IPS DF 4.7 (cell line): ENCODE data around the gene KMT5B.

Experiments used
- DNase-seq: peaks from one replicate; pipeline ENCODE4 v3.0.0-alpha.2; 2013; ENCODE audit warnings: low spot score; ENCODE audit errors: extremely low read depth

KMT5B gene

DNA sequence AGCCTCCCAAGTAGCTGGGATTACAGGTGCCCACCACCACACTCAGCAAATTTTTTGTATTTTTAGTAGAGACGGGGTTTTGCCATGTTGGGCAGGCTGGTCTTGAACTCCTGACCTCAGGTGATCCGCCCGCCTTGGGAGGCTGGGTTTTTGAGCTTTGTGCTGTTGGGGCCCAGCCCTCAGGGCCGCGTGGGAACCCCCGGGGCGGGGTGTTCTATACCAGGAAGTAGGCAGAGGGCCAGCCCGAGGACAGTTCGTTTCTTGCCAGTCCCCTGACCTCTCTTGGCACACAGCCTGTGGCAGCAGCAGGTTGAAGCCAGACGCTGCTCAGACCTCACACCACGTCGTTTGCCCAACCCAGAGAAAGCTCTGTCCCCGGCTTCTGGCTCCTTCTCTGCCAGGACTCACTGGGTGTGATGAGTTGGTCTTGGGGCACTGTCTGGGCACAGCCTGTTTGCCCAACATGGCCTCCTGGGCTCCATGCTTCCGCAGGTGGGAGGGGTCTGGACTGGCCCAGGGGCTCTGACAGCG, 67.0 kb downstream of the KMT5B start:
- DNase-seq = no peak

DNA sequence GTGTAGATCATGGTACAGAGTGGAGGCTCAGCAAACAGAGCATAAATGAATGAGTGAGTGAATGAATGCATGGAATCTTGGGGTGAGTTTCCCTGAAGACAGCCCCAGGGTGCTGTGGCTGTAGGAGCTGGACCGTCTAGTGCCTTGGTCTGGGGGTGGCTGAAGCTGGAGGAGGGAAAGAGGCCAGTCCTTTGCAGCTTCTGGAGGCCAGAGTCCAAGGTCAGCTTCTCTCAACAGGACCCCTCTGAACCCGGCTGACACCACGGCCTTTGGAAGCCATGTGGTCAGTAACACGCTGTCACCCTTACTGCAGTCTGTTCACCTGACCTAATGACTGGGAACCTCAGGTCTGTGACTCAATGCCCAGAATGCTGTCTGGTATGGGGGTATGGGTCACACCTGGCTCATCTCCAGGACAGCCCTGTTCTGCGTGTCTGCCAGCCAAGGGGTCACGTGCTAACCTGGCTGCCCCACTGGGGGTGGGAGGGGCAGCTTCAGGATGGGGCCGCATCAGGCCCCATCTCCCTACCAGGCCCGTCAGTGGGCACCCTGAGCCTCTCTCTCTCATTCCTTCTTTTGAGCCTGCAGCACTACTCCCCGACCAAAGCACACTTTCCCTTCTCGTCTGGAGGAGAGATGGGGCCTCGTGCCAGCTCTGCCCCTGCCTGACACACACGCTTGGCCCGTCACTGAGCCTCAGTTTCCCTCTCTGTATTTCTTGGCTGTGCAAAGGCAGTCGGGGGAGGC, 67.8 kb downstream of the KMT5B start:
- DNase-seq = no peak

DNA sequence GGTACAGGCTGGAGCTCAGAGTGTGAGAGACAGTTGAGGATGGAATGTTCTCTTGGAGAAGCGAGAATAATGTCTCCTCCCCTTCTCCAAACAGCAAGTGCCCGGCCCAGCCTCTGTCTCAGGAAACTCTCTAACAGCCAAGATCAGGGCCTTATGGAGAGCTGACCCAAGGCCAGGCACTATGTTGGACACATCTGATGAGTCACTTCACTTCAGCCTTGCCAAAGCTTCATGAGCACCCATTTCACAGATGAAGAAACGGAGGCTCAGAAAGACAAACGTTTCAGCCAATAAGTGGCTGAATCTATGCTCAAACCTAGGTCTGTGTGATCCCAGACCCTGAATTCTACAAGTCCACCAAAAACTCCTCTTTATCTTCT, 69.8 kb downstream of the KMT5B start:
- no peak for DNase-seq

DNA sequence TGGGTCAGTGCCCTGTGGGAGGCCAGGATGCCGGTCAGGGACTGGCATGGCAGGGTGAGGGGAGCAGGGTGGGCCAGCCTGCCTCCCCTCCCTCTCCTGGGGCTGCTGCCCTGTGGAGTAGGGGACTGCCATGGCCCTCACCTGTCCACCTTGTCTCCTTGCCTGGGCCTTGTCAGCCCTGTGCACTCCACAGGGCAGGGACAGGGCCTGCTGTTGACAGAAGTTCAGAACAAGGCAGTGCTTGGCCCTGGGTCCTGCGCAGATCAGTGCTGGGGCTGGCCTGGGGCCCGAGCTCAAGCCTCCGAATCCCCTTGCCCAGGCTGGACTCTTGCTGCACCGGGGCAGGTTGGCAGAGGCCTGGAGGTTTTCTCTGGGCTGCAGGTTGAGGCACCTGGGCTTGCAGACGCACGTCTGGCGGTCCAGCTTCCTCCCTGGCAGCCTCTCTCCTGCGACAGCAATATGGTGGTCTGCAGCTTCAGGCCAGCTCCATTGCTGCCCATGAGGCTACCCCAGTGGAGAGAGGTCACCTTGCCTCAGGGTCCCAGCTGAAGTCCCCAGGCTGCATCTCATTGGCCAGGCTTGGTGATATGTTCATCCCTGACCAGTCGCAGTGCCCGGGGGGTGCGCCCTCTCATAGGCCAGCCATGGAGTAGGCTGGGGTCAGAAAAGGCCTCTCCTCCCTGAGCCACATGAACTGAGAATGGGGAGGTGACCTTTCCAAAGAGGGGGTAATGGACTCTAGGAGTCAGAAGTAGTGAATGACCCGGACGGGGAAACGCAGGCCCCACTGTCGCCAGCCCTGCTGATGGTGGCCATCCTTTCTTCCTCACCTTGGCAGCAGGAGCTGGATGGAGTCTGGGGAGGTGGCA, 70.4 kb downstream of the KMT5B start:
- DNase-seq = no peak

DNA sequence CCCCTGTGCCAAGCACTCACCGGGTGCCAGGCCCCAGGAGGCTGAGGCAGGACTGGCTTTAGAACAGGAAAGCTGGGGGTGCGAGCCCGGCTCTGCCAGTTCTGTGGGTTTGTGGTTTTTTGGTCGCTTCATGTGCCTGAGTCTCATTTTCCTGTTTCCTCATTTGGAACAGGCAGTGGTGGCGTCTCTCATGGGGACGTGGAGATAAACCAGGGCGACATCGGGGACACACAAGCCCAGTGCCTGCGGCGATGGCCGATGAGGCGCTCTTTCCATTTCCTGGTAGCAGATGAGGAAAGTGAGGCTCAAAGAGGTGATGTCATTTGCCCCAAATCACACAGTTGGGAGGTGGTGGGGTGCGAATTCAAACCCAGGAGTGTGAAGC, 71.1 kb downstream of the KMT5B start:
- DNase-seq = no peak

DNA sequence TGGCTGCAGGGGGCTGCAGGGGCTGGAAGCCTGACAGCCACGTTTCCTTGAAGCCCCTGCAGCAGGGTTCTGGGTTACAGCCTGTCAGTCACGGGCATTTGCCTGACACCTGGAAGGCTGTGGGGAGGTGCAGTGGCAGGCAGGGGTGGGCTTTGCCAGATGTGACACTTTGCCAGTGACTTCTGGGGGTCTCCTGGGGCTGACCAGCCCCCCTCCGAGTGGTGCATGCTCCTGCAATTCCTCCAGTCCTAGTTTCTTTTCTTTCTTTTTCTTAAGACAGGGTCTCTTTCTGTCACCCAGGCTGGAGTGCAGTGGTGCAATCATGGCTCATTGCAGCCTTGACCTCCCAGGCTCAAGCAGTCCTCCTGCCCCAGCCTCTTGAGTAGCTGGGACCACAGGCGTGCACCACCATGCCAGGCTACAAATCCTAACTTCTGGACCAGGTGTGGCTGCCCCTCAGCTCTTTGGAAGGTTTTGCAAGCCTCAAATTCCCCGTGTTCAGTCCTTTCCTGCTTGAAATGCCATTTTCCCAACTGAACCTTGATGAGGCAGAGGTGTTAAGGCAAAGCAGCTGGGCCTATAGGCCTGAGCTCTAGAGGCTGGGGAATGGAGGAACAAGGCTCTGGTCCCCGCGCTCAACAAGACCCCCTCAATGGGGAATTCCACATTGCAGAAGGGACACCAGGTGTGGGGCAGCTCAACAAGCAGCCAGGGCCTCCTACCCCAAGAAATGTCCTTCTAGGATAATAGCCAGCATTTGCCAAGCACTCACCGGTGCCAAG, 71.7 kb downstream of the KMT5B start:
- no peak for DNase-seq

DNA sequence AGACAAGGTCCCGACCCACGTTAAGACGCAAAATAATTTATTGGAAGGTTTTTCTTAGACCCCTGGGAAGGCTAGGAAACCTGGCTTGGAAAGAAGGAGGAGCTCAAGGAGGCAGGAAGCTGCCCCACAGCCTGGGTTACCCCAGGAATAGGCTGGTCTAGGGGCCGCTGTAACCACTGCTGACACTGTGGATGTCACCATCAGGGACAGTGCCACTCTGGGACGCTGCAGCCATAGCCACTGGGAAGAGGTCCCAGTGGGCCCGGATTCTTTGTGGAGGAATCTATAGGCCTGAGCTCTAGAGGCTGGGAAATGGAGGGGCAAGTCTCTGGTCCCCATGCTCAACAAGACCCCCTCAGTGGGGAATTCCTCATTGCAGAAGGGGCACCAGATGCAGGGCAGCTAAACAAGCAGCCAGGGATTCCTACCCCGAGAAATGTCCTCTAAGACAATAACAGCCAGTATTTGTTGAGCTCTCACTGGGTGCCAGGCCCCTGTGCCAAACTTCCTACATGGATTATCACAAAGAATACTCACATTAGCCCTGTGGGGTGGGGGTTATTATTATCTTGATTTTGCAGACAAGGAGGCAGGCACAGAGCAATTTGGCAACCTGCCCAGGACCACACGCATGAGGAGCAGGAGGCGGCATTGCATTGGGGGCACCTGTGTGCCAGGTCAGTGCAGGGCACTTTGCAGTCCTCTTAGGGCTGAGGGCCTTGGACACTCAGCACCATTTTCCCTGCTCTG, 72.4 kb downstream of the KMT5B start:
- no peak for DNase-seq

DNA sequence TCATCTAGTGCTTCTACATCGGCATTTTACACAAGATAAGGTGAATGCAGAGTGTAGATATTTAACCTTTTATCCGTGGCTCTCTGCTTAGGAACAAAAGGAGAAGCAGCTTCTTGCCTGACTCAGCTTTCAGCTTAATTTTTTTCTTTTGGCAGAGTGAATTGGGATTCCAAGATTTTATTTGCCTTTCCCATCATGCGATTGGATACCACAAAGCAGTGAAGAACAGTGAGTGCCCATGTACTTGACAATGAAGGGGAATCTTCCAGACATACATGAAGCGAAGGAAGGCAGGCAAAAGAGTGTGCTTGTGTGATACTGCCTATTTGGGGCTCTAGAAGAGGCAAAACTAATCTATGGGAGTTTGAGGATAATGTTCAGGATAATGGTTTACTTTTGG, 74.9 kb downstream of the KMT5B start:
- DNase-seq = no peak

DNA sequence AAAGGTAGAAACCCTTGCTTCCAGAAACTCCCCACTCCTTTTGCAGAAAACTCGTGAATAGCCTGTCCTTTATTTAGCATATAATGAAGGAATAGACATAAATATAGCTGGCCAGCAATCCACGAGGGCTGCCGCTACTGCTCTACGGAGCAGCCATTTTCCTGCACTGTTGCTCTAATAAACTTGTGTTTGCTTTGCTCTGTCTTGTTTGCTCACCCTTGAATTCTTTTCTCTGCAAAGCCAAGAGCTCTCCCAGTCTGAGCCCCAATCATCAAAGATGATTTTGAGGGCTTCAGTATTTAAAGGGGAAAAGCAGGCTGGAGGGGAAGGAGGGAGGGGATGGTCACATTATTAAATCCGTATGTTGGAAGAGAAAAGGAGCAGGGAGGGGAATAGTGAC, 75.3 kb downstream of the KMT5B start:
- DNase-seq = no peak

DNA sequence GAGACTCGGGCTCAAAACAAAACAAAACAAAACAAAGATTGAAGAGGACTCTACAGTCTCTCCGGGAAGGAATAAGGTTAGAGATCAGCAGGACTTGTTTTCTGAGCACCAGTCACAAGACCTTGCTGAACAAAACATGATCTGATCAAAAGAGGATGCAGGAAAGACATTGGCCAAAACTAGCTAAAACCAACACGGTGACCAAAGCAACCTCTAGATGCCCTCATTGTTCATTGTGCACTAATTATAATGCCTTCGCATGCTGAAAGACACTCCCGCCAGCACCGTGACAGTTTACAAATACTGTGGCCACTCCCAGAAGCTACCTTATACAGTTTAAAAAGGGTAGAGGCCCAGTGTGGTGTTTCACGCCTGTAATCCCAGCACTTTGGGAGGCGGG, 76.2 kb downstream of the KMT5B start:
- no peak for DNase-seq

DNA sequence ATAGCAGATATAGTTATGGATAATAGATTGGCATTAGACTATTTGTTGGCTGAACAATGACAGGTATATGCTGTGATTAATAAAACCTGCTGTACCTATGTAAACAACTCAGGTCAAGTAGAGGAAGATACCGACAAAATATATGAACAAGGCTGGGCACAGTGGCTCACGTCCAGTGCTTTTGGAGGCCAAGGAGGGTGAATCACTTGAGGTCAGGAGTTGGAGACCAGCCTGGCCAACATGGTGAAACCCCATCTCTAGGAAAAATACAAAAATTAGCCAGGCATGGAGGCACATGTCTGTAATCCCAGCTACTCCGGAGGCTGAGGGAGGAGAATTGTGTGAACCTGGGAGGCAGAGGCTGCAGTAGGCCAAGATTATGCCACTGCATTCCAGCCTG, 77.9 kb downstream of the KMT5B start:
- no peak for DNase-seq

DNA sequence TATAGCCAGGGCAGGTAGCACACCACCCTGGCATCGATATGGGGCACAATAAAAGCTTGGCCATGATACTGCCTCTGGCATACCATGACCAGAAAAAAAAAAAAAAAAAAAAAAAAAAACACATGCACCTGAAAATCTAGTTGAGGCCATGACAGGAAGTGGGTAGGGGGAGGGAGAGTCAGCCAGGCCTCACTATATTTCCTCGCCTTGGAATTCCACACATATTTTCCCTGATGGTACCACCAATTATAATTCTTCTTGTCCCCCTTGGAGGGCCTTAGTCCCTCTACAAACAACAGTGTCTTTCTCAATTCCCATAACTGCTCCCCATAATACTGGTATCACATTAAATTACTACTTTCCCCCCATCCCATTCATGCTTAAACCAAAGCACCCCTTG, 79.3 kb downstream of the KMT5B start:
- DNase-seq = no peak

DNA sequence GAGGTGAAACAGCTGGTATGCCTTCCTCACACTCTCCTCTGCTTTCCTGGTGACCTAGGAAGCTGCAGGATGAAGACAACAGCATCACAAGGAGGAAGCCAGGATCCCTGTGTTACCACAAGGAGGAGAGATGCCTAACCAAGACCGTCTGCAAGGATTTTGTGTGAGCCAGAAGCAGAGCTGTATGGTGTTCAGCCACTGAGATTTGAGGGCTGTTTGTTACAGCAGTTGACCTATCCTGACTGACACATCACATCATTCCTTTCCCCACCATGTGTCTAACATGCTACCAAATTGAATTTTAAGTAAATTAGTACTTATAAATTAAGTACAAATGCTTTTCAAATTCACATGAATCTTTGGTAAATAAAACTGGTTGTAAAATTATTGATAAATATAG, 83.0 kb downstream of the KMT5B start:
- no peak for DNase-seq

DNA sequence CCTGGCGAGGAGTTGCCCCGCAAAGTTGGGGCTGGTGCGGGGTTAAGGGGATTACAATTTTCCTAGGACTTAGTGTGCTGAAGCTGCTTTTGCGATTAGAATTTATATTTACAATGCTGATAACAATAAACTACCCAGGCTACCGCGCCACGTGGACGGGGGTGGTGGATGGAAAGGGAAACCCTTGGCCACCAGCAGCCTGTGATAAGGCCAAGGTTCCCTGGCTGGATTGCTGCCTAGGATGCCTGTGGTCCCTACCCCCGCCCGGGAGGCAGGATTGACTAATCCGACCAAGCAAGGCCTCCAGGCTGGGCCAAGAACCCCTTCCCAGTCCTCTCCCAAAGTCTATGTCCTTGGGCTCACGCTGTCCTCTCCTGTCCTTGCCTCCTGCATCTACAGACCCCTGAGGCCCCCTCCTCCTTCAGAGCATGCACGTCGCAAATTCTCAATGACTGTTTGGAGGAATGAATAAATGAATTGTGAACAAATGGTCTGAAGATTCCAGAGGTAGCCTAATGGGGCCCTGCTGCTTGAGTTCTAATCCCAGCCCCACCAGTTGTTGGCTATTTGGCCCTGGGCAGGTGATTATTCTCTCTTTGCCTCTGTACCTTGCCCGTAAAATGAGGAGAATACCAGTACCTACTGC, 84.3 kb downstream of the KMT5B start:
- DNase-seq = no peak

DNA sequence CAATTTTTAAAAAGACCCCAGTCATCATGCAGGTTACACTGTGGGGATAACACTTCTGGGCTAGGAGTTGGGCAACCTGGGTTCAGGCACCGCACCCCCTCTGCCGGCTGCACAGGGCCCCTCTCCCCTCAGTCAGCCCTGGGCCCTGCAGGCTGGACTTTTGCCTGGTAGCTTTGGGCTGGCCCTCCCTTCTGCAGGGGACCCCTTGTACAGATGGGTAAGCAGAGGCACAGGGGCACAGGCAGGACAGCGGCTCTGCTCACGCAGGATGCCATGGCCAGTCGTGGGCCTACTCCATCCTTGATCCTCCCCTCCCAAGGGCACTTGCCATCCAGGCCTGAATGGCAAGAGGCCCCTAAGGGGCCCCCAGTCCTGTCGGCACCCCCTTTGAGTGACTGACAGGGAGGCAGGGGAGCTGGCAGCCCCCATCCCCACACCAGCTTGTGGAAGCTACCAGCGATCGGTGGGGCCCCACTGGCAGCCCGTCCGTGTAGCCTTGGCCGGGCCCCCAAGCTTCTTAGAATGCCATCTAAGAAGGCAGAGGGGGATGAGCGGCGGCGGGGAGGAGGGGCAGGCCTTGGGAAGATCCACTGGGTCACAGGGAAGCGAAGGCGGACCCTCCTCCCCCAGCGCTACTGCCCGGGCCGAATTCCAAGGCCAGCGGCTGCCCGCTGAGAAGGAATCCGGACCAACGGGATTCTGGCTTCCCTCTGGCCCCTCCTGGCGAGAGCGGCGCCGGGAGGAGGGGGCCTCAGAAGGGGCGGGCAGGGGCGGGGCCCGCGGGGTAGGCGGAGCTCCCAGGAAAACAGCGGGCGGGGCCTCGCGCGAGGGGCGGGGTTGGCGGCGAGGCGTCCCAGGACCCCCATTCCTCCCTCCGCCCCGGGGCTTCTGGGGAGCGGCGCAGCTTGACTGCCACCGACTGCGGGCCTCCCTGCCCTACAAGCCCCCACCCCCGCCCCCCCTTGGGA, 85.1 kb downstream of the KMT5B start:
- DNase-seq = peak; percentile 78

DNA sequence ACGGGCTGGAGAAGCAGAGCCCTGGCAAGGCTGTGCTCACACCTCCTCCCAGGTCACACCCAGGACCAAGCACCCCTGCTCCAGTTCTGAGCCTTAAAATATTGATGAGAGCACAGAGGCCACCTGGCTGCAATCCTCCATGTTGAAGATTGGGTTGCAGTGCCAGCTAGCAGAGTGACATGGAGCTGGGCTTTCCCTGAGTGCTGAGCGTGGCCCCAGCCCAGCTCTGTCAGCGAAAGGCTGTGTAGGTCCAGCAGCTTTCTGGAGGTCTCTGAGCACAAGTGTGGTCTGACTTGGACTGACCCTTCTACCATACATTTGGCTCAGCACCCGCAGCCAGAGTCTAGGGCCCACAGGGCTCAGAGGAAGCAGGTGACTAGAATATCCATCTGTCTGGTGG, 87.9 kb downstream of the KMT5B start:
- DNase-seq = no peak

DNA sequence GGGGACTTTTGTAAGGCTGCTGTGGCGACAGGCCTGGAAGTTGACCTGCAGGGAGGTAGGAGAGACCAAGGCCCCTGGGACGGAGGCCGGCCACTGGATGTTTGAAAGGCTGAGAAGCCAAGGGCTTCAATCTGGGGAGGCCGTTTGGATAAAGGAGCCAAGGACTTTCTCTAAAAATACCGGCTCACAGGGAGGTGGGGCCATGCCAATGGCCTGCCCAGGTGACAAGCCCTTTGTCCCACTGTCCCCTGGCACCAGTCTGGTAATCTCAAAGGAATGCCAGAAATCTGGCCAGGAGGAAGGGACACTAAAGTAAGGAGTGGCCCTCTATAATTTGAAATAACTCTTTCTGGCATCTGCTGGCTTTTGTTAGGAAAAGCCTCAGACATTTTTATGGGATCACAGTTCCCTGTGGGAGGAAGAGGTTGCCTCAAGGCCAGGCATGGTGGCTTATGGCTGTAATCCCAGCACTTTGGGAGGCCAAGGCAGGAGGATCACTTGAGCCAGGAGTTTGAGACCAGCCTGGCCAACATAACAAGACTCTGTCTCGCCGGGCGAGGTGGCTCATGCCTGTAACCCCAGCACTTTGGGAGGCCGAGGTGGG, 90.1 kb downstream of the KMT5B start:
- DNase-seq = no peak

DNA sequence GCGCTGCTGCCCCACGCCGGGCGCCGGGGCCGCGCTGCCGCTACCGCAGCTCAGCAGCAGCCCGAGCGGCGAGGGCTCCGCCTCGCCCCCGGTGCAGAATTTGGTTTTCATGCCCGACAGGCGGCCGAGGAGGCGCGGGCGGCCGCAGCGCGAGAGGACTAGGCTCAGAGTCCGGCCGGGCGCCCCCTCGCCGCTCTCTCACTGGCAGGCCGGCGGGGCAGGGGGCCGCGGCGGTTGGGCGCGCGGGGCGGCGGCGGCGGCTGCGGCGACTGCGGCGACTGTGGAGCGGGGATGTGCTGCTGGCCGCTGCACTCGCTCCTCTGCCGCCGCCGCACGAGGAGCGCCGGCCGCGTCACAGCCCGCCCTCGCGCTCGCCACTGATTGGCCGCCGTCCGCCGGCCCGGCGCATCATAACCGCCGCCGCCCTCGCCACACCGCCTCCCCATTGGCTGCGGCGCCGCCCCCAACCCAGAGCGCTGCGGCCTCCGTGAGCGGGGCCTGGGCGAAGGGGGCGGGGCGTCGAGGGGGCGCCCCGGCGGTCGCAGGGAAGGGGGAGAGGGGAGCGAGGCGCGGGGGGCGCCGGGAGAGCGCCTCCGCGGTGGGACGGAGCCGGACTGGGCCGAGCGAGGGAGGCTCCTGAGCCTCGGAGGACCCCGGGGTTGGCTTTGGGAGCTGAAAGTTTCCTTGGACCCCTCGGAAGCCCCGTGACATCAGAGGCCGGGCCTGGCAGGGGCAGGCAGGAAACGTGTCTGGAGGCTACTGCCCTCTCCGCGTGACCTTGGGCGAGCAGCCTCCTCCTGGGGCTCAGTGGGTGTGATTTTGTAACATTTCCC, 91.8 kb downstream of the KMT5B start, which contains the start of gene CHKA:
Gene CHKA (minus strand): TSS at position 322 of the 833 bp plus-strand sequence. CDS start 211 bp downstream, at position 111.
- no peak for DNase-seq
